ENCODE results near the gene RTP3.

DNA sequence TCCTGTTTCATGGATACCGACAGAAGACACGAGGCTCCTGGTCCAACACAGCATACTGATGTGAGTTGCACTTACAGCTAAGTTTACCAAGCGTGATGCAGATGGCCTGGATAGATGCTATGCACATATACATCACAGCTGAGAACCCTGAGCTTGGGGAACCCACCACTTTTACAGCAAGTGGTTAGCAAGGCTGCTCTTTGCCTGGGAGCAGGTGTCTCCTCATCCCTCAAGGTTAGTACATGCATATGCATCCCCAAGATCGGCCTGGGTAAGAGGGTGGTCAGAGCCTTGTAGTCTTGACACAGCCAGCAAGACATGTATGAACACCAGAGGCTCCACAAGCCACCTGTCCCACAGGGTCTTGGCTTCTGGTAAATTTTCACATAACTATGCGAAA lies 40.0 kb downstream of the RTP3 start:
- no peak for TF ChIP-seq CTCF (IDR thresholded peaks at IDR 0.05)
- no peak for TF ChIP-seq POLR2A (IDR thresholded peaks at IDR 0.05)
- TF ChIP-seq EP300 (IDR thresholded peaks at IDR 0.05): no peak

Data from sigmoid colon (tissue), 4 donors.